Panc1 (cell line): ENCODE measurements around the gene SPARC. TPM values are rescaled to one million over a fixed set of nuclear protein-coding genes. Genes with fewer than 3 reads are reported as not detected.
A peak's percentile ranks its signal among the peaks of the same experiment; 100 is the strongest.

Experiments used
- ATAC-seq: fragments of 200-7000 bp; cut with Tn5 transposase; 2 replicates; pipeline ENCODE4 v1.9.1; 2020; ENCODE audit warnings: mild to moderate bottlenecking, moderate library complexity
- BruUV-seq: library from RNA; stranded (reverse); fragments of 400-500 nt; replicated peaks from 2 replicates; lab custom pipeline; 2021; lab: Mats Ljungman, UMichigan
- CTCF ChIA-PET: fragments of 300-600 bp; sonication (Branson Sonifier 250); formaldehyde crosslinking; loops from one replicate; lab custom pipeline; 2022; ENCODE audit warnings: antibody characterized with exemption; lab: Charles Lee
- POLR2A ChIA-PET: fragments of 300-600 bp; sonication (Branson Sonifier 250); formaldehyde crosslinking; loops from one replicate; lab custom pipeline; 2022; ENCODE audit warnings: antibody characterized with exemption; lab: Charles Lee
- DNase-seq: peaks from one replicate; pipeline ENCODE4 v3.0.0-alpha.2; 2010; ENCODE audit warnings: low read depth, low spot score
- H3K27ac ChIP-seq: 2 replicates; pipeline ENCODE4 v1.5.1; 2011; ENCODE audit warnings: mild to moderate bottlenecking, low read length, inconsistent platforms
- H3K27me3 ChIP-seq: fragments of 200-500 bp; sonication (Bioruptor generic); 2 replicates; pipeline ENCODE4 v1.6.0; 2014; ENCODE audit warnings: low read length, inconsistent platforms; ENCODE audit not compliant: control insufficient read depth, insufficient read depth
- H3K36me3 ChIP-seq: fragments of 200-500 bp; sonication (Bioruptor generic); 2 replicates; pipeline ENCODE4 v1.5.1; 2014; ENCODE audit warnings: inconsistent platforms, mild to moderate bottlenecking, low read length, moderate library complexity; ENCODE audit not compliant: control insufficient read depth, insufficient read depth
- H3K4me1 ChIP-seq: 2 replicates; pipeline ENCODE4 v1.5.1; 2011; ENCODE audit warnings: inconsistent platforms, mild to moderate bottlenecking, low read length, moderate library complexity; ENCODE audit not compliant: control insufficient read depth, insufficient read depth
- H3K4me3 ChIP-seq, 2 experiments: 2 replicates each; pipeline ENCODE4 v1.5.1; 2011 to 2012; ENCODE audit warnings: low read depth in 2 of 2, low read length in 2 of 2, mild to moderate bottlenecking in 2 of 2, inconsistent platforms in 1 of 2, moderate library complexity in 1 of 2
- H3K9me3 ChIP-seq: fragments of 200-500 bp; sonication (Bioruptor generic); 2 replicates; pipeline ENCODE4 v1.5.1; 2014; ENCODE audit warnings: low read depth, mild to moderate bottlenecking, inconsistent platforms, low read length, moderate library complexity; ENCODE audit not compliant: control insufficient read depth, insufficient read depth
- POLR2AphosphoS5 ChIP-seq: IDR thresholded peaks from 2 replicates; pipeline ENCODE4 v1.6.1; 2012; ENCODE audit warnings: mild to moderate bottlenecking, low read depth, low read length, moderate library complexity
- SIN3A ChIP-seq: IDR thresholded peaks from 2 replicates; pipeline ENCODE4 v1.6.1; 2012; ENCODE audit warnings: low read depth, mild to moderate bottlenecking, low read length, moderate library complexity, borderline replicate concordance; ENCODE audit not compliant: insufficient read depth
- TCF7L2 ChIP-seq: IDR thresholded peaks from 2 replicates; pipeline ENCODE4 v1.6.1; 2011; ENCODE audit warnings: mild to moderate bottlenecking, low read depth, low read length, inconsistent platforms
- in situ Hi-C: cut with HindIII; loops from 2 replicates; pipeline ENCODE4 v1.10.0; 2016; ENCODE audit warnings: low sequenced_read_pairs, low pct_unique_long_range_greater_than_20kb
- intact Hi-C: fragments of 100-400 bp; cut with micrococcal nuclease; formaldehyde crosslinking; loops from one replicate; pipeline ENCODE4 v1.10.0; 2022; ENCODE audit not compliant: unreplicated experiment
- total RNA-seq: library from RNA; stranded (reverse); gene quantifications from one replicate; pipeline ENCODE4 v1.2.1, GENCODE V29; 2021; ENCODE audit not compliant: unreplicated experiment
- TF ChIP-seq, protein P1 (sequence below), 2 experiments: IDR thresholded peaks; 2 replicates each; pipeline ENCODE4 v1.6.1; 2011 to 2012; ENCODE audit warnings: low read depth in 2 of 2, control low read depth in 1 of 2, low read length in 1 of 2, mild to moderate bottlenecking in 1 of 2, moderate library complexity in 1 of 2; ENCODE audit not compliant: insufficient read depth in 1 of 2
- TF ChIP-seq, protein P2 (sequence below): fragments of 450-650 bp; IDR thresholded peaks from 2 replicates; pipeline ENCODE4 v1.5.1; 2017; ENCODE audit warnings: mild to moderate bottlenecking

Gene SPARC
- total RNA-seq, 1 experiment from 2014 or later, result 228 TPM

DNA sequence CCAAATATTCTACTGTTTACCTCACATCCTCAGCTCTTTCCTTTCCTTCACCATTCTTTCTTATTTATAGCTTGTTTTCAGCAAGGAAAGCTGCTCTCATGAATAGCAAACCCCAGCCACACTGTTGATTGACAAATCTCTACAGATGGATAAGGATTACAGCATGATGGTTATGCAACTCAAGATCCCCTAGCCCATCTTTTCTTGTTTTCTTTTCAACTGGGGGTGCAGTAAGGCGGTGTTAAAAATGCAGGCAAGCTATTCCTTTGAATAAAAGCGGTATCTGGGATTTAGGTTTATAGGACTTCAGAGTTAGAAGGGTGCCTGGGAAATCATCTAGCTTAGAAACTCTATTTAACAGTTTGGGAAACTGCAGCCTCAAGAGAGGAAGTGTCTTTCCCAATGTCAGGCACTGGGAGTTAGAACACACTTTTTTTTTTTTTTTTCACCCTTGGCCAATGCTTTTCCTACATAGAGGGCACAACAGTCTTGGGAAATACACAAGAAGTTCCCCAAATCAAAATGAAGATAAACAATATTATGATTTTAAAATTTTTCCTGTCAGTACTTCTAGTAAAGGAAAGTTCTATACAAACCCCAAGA, 2.6 kb downstream of the SPARC start:
- CTCF ChIA-PET, result no interaction called here
- ATAC-seq (no peak), DNase-seq (no peak)
- H3K4me3 ChIP-seq, result peak overlapping the region in 1 of 2 experiments; percentile 41; a peak in 1 of 4 replicates
- no TSS peak for BruUV-seq
- in situ Hi-C loops, result no loop called here
- intact Hi-C loops, result no loop called here
- no peaks in the 10 kb centered on the region for H3K36me3 ChIP-seq
- H3K27me3 ChIP-seq, result no peaks in the 10 kb centered on the region
- POLR2A ChIA-PET, result no interaction called here
- H3K27ac ChIP-seq, result peak overlapping the region; percentile 71
- H3K9me3 ChIP-seq, result no peaks in the 10 kb centered on the region
- no peak for TF ChIP-seq TCF7L2
- TF ChIP-seq, protein P1, sequence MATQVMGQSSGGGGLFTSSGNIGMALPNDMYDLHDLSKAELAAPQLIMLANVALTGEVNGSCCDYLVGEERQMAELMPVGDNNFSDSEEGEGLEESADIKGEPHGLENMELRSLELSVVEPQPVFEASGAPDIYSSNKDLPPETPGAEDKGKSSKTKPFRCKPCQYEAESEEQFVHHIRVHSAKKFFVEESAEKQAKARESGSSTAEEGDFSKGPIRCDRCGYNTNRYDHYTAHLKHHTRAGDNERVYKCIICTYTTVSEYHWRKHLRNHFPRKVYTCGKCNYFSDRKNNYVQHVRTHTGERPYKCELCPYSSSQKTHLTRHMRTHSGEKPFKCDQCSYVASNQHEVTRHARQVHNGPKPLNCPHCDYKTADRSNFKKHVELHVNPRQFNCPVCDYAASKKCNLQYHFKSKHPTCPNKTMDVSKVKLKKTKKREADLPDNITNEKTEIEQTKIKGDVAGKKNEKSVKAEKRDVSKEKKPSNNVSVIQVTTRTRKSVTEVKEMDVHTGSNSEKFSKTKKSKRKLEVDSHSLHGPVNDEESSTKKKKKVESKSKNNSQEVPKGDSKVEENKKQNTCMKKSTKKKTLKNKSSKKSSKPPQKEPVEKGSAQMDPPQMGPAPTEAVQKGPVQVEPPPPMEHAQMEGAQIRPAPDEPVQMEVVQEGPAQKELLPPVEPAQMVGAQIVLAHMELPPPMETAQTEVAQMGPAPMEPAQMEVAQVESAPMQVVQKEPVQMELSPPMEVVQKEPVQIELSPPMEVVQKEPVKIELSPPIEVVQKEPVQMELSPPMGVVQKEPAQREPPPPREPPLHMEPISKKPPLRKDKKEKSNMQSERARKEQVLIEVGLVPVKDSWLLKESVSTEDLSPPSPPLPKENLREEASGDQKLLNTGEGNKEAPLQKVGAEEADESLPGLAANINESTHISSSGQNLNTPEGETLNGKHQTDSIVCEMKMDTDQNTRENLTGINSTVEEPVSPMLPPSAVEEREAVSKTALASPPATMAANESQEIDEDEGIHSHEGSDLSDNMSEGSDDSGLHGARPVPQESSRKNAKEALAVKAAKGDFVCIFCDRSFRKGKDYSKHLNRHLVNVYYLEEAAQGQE (IDR thresholded peaks at IDR 0.05; ENCODE audit: insufficient read depth in 1 of 2, low read depth in 2 of 2, low read length in 1 of 2), result no peak
- peaks cover 24% of the 10 kb centered on the region for H3K4me1 ChIP-seq

DNA sequence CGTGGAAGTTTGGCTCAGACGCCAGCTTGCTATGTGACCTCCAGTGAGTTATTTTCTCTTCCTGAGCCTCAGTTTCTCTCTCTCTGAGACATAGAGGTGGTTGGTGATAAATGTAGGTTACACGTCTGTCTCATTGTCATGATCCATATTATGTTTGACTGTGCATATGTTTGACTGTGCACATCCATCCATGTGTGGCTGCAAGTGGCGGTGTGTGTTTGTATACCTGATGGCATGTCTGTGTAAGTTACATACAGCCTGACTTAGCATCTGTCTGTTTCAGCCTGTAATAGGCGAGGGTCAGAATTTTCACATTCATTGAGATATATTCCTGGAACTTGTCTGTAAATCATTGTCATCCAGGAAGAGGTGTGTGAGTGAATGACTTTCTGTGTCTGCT, 3.3 kb downstream of the SPARC start:
- H3K36me3 ChIP-seq, result no peaks in the 10 kb centered on the region
- peak overlapping the region; percentile 71; the same call in 1 of the 2 replicates for H3K27ac ChIP-seq
- POLR2A ChIA-PET, result no interaction called here
- ATAC-seq (no peak), DNase-seq (no peak)
- BruUV-seq, result no TSS peak
- TF ChIP-seq TCF7L2 (no peak), SIN3A (no peak), POLR2AphosphoS5 (no peak)
- TF ChIP-seq, protein P1 (IDR thresholded peaks at IDR 0.05; ENCODE audit: insufficient read depth in 1 of 2, low read depth in 2 of 2, low read length in 1 of 2), result no peak
- TF ChIP-seq, protein P2, sequence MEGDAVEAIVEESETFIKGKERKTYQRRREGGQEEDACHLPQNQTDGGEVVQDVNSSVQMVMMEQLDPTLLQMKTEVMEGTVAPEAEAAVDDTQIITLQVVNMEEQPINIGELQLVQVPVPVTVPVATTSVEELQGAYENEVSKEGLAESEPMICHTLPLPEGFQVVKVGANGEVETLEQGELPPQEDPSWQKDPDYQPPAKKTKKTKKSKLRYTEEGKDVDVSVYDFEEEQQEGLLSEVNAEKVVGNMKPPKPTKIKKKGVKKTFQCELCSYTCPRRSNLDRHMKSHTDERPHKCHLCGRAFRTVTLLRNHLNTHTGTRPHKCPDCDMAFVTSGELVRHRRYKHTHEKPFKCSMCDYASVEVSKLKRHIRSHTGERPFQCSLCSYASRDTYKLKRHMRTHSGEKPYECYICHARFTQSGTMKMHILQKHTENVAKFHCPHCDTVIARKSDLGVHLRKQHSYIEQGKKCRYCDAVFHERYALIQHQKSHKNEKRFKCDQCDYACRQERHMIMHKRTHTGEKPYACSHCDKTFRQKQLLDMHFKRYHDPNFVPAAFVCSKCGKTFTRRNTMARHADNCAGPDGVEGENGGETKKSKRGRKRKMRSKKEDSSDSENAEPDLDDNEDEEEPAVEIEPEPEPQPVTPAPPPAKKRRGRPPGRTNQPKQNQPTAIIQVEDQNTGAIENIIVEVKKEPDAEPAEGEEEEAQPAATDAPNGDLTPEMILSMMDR, result no peak
- peaks cover 24% of the 10 kb centered on the region for H3K4me1 ChIP-seq
- intact Hi-C loops, result no loop called here
- in situ Hi-C loops, result no loop called here
- H3K9me3 ChIP-seq, result no peaks in the 10 kb centered on the region
- H3K27me3 ChIP-seq, result no peaks in the 10 kb centered on the region
- CTCF ChIA-PET, result no interaction called here
- no peak overlapping the region for H3K4me3 ChIP-seq
